ENCODE measurements around the gene COPS2. TPM values are rescaled to one million over a fixed set of nuclear protein-coding genes. Genes with fewer than 3 reads are reported as not detected.
"Not testable (repeated sequence)": the region's sequence is repeated elsewhere in the genome, so short reads cannot be mapped to it uniquely, and the experiment has no call there.

Gene COPS2
- total RNA-seq, 5 donors from 2014 or later (not counting 1 experiment from before 2014, with no cell fraction given) = 41.3 to 104 (median 45.6) TPM

GRCh38 chr15:49075881-49076280 is 79.5 kb downstream of the COPS2 start:
- no peak overlapping the region for H3K4me3 ChIP-seq (ENCODE audit: control insufficient read depth in 1 of 2, extremely low read depth in 1 of 2, low read length in 1 of 2)
- H3K27ac ChIP-seq (ENCODE audit: low read length) = no peak overlapping the region
- CTCF ChIA-PET = no interaction called here
- Mint-ChIP-seq H3K4me1 (no peaks in the 10 kb centered on the region), H3K36me3 (no peaks in the 10 kb centered on the region), H3K27ac (no peak overlapping the region), H3K27me3 (peaks cover 10 to 22% of the 10 kb centered on the region in 2 donors), H3K4me3 (no peak overlapping the region), H3K9me3 (peaks cover 0 to 4% (median 0%) of the 10 kb centered on the region in 3 donors)
- H3K27me3 ChIP-seq (replicated peaks in 1 of 2; ENCODE audit: control insufficient read depth in 2 of 2, extremely low read depth in 1 of 2, insufficient read depth in 2 of 2, low read length in 1 of 2) = peaks cover 0 to 4% of the 10 kb centered on the region in 2 experiments
- no peaks in the 10 kb centered on the region for H3K36me3 ChIP-seq (ENCODE audit: control insufficient read depth in 2 of 2, extremely low read depth in 1 of 2, insufficient read depth in 1 of 2, low read length in 1 of 2)
- no peak for ATAC-seq (replicated peaks in 1 of 4)
- POLR2A ChIA-PET = interaction anchor here in 1 of 2 donors (0.7 kb wide), 1 partner anchor 47 kb away, joined by 3 read pairs; no protein-coding TSS in a partner anchor
- H3K4me1 ChIP-seq (ENCODE audit: control insufficient read depth in 1 of 2, extremely low read depth in 1 of 2, insufficient read depth in 2 of 2, low read length in 2 of 2) = no peaks in the 10 kb centered on the region
- DNase-seq = no peak
- no peaks in the 10 kb centered on the region for H3K9me3 ChIP-seq

GRCh38 chr15:49074589-49075287 is 80.7 kb downstream of the COPS2 start:
- not testable (repeated sequence) for H3K9me3 Mint-ChIP-seq

More at GRCh38 chr15:49074589-49075287, 80.7 kb downstream of the COPS2 start:
- H3K9me3 ChIP-seq; DNase-seq; CTCF ChIA-PET; POLR2A ChIA-PET; H3K27ac Mint-ChIP-seq; H3K4me1 ChIP-seq (ENCODE audit: control insufficient read depth in 1 of 2, extremely low read depth in 1 of 2, insufficient read depth in 2 of 2, low read length in 2 of 2); H3K36me3 ChIP-seq (ENCODE audit: control insufficient read depth in 2 of 2, extremely low read depth in 1 of 2, insufficient read depth in 1 of 2, low read length in 1 of 2); H3K4me3 Mint-ChIP-seq; ATAC-seq (replicated peaks in 1 of 4); H3K4me3 ChIP-seq (ENCODE audit: control insufficient read depth in 1 of 2, extremely low read depth in 1 of 2, low read length in 1 of 2); H3K36me3 Mint-ChIP-seq; H3K4me1 Mint-ChIP-seq; H3K27ac ChIP-seq (ENCODE audit: low read length); H3K27me3 ChIP-seq (replicated peaks in 1 of 2; ENCODE audit: control insufficient read depth in 2 of 2, extremely low read depth in 1 of 2, insufficient read depth in 2 of 2, low read length in 1 of 2): not testable (repeated sequence)
- H3K27me3 Mint-ChIP-seq = peaks cover 15 to 31% of the 10 kb centered on the region in 2 donors
- WGBS (ENCODE audit: insufficient coverage) = 100% methylated on average over 1 of the region's 6 CpGs

Other genes starting within 250 kb of the COPS2 start
- gene SHC4, start 191.7 kb downstream of the COPS2 start, total RNA-seq = under 1 TPM; 0.13 to 0.88 (median 0.19) TPM
- gene SECISBP2L, start 109.2 kb downstream of the COPS2 start, total RNA-seq = 10 to 100 TPM; 46.8 to 62.5 (median 48.7) TPM
- 10 to 100 TPM; 18.5 to 26.3 (median 25.7) TPM for gene GALK2, start 14.6 kb upstream of the COPS2 start, total RNA-seq

Measured in T-cell (primary cell).